H54 (cell line): Measurements from ENCODE around the gene GAB3.
"Not testable (repeated sequence)": the region's sequence is repeated elsewhere in the genome, so short reads cannot be mapped to it uniquely, and the experiment has no call there.

ENCODE experiments used
- DNase-seq: peaks from one replicate; pipeline ENCODE4 v3.0.0; 2011; ENCODE audit warnings: low spot score, mixed read lengths; ENCODE audit not compliant: insufficient read length
- FAIRE-seq: peaks from 3 replicates; lab custom pipeline; 2011; peaks lifted over from hg19 to GRCh38; lab: Jason Lieb, UNC
- POLR2A ChIP-seq: IDR thresholded peaks from 2 replicates; pipeline ENCODE4 v1.6.1; 2011; ENCODE audit warnings: low read depth, mild to moderate bottlenecking, low read length

Gene GAB3

GRCh38 chrX:154693394-154693793 is 57.5 kb downstream of the GAB3 start:
- no peak for FAIRE-seq
- TF ChIP-seq POLR2A, result no peak
- DNase-seq, result no peak

- not testable (repeated sequence) for DNase-seq
Measured at GRCh38 chrX:154690438-154690837, 60.4 kb downstream of the GAB3 start.

GRCh38 chrX:154672084-154672483 is 78.8 kb downstream of the GAB3 start:
- FAIRE-seq, DNase-seq: not testable (repeated sequence)

More at GRCh38 chrX:154690438-154690837, 60.4 kb downstream of the GAB3 start:
- not testable (repeated sequence) for FAIRE-seq

- not testable (repeated sequence) for DNase-seq, FAIRE-seq
Measured at GRCh38 chrX:154670848-154671247, 80.0 kb downstream of the GAB3 start.

- TF ChIP-seq POLR2A, result no peak
- FAIRE-seq (no peak), DNase-seq (no peak)
Measured at GRCh38 chrX:154661899-154662298, 89.0 kb downstream of the GAB3 start.

- no peak for TF ChIP-seq POLR2A
- FAIRE-seq (no peak), DNase-seq (no peak)
Measured at GRCh38 chrX:154661170-154661569, 89.7 kb downstream of the GAB3 start.

GRCh38 chrX:154660541-154660940 is 90.3 kb downstream of the GAB3 start:
- FAIRE-seq (no peak), DNase-seq (no peak)
- no peak for TF ChIP-seq POLR2A

- DNase-seq (no peak), FAIRE-seq (no peak)
- TF ChIP-seq POLR2A, result no peak
Measured at GRCh38 chrX:154658957-154659356, 91.9 kb downstream of the GAB3 start.

- DNase-seq, result no peak
- FAIRE-seq, result no peak
- no peak for TF ChIP-seq POLR2A
Measured at GRCh38 chrX:154658187-154658586, 92.7 kb downstream of the GAB3 start.

GRCh38 chrX:154657226-154657805 is 93.6 kb downstream of the GAB3 start:
- no peak for FAIRE-seq
- no peak for TF ChIP-seq POLR2A

GRCh38 chrX:154655786-154656185 is 95.1 kb downstream of the GAB3 start:
- TF ChIP-seq POLR2A, result no peak
- DNase-seq (no peak), FAIRE-seq (no peak)

More at GRCh38 chrX:154657226-154657805, 93.6 kb downstream of the GAB3 start:
- DNase-seq, result no peak

- FAIRE-seq, result no peak
- no peak for DNase-seq
- no peak for TF ChIP-seq POLR2A
Measured at GRCh38 chrX:154655346-154655745, 95.5 kb downstream of the GAB3 start.

- TF ChIP-seq POLR2A, result no peak
Measured at GRCh38 chrX:154654925-154655324, 96.0 kb downstream of the GAB3 start.

GRCh38 chrX:154654372-154654771 is 96.5 kb downstream of the GAB3 start:
- TF ChIP-seq POLR2A, result no peak
- FAIRE-seq, result no peak
- DNase-seq, result no peak

More at GRCh38 chrX:154654925-154655324, 96.0 kb downstream of the GAB3 start:
- FAIRE-seq (no peak), DNase-seq (no peak)

- FAIRE-seq, DNase-seq: not testable (repeated sequence)
Measured at GRCh38 chrX:154653413-154653812, 97.5 kb downstream of the GAB3 start, which contains the start of gene CTAG2. Gene CTAG2 (minus strand): TSS chrX:154653579. CDS start chrX:154653515, 64 bp downstream.
